COLO668 (cell line): Measurements from ENCODE around the gene ABHD2.

Source experiments
- DNase-seq: peaks from one replicate; lab custom pipeline; 2025; ENCODE audit not compliant: unreplicated experiment; lab: John Stamatoyannopoulos, UW

ABHD2 gene

DNA sequence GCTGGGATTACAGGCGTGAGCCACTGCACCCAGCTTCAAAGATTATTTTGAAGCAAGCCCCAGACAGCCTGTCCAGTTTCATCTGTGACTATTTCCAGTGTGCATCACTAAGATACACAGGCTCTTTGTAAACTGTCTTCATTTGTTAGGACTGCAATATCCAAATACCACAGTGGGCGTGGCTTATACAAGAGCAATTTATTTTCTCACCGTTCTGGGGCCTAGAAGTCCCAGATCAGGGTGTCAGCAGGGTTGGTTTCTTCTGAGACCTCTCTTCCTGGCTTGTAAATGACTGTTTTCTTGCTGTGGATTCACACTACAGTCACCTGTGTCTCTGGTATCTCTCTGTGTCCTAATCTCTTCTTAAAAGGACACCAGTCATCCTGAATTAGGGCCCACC is 73.4 kb downstream of the ABHD2 start:
- no peak for DNase-seq

DNA sequence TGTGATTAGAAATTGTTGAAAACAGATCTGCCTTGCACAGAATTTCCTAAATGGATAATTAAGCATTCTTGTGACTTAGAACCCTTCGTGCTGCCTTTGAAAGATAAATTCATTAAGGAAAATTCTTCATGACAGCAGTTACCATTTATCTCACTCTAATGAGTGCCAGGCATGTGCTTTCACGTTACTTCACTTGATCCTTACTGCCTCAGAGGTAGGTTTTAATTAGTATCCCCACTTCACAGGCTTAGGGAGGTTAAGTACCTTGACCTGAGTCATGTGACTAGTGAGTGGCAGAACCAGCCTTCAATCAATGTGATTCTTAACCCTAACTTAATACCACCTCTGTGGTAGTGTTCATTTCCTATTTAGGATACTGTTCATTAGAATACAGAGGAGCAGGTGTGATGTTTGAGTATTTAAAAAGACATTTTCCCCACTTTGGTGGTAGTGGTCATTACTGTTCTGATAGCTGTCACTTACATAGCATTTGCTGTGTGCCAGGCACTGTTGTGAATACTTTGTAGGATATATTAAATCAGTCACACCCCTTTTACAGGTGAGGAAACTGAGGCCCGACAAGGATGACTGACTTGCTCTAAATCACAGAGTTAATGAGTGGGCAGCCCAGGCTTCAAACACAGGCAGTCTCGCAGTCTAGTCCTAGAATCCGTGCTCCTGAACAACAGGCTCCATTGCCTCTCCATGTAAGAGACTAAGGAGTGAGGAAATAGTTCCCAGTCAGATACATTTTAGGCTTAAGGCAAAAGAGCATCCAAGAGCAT is 75.2 kb downstream of the ABHD2 start:
- DNase-seq, result no peak

GRCh38 chr15:89164712-89165211 is 76.5 kb downstream of the ABHD2 start:
- DNase-seq, result no peak

DNA sequence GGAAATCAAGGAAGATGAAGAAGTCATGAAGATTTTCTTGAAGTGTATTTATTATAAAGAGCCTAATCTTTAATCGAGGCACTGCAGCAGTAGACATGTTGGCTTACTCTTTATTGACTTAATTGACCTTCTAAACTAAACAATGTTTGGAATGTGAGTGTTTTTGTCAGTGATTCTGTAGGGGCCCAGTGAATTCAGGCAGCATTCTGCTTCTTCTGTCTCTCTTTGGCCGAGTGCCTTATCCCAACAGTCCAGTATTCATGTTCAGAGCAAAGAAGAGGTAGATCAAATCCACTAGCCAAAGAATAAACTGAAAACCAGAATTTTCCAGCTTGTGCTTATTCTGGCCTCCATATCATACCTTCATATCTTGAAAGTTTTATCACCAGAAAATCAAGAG is 77.4 kb downstream of the ABHD2 start:
- no peak for DNase-seq

- no peak for DNase-seq
Measured at GRCh38 chr15:89167267-89168176, 79.3 kb downstream of the ABHD2 start.

- DNase-seq, result no peak
Measured at GRCh38 chr15:89168316-89168833, 80.1 kb downstream of the ABHD2 start.

GRCh38 chr15:89170364-89170763 is 82.1 kb downstream of the ABHD2 start:
- DNase-seq, result no peak

DNA sequence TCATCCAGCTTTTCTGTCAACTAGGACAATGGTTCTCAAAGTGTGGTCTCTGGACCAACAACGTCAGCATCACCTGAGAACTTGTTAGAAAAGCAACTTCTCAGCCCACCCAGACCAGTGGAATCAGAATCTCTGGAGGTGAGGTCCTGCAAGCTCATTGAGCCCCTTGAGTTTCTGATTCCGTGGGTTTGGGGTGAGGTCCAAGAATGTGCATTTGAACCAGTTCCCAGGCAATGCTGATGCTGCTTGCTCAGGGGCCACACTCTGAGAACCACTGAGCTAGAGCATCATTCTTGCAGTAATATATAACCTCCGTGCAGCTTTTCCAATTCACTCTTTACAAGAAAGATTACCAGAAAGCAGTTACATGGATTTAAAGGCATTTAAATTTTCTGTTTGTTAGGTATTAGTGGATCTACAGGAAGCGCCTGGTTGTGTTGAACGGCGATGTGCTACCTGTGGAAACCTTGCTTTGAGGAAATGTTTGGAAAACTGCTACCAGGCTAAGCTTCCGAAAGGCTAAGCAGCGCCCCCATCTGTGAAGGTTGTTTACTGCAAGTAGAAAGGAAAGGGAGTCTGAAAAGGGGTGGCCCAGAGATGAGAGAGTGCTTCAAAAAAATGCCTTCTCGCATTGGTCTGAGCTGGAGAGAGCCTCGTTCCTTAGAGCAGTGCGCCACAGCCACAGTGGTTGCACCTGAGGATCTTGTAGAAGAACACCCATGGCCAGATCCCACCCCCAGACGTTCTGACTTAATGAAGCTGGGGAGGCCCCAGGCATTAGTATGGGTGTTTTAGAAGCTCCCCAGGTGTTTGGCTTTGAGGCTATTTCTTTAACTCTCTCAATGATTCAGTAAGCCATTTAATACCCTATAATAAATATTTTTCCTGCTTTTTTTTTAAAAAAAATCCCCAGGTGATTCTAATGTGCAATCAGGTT is 83.1 kb downstream of the ABHD2 start:
- DNase-seq, result peak; percentile 60

DNA sequence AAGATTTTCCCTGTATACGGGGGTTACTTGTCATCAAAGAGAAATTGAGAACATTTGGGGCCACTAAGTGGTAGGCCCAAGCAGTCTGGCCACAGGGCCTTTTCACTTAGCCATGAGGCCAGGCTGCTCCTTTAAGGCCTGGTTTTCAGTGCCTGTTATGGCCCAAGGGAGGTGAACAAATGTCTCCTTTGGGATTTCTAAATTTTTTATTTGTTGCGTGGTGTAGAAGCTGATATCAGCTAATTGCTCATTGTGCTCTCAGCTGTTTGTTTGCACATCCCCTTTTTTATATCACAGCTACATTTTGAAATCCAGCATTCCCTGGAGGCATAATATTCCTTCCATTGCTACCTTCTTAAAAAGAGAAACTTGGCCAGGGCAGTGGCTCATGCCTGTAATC is 84.7 kb downstream of the ABHD2 start:
- DNase-seq, result no peak

DNA sequence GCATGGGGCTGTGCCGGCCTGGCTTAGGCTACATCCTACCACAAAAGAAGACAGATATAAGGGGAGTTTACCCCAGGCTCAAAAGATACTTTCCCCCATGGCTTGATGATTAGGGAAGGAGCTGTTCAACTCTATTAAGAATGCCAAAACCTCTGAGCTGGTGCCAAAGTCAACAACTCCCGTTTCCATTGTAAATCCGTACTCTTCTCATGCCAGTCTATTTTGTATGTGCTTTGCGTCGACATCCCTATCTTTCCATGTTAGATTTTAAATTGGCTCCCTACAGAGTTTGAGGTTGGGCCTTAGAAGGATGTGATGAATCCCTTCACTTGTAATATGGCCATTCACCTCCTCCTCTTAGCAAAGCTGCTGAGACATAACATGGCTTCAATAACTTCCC is 86.2 kb downstream of the ABHD2 start:
- no peak for DNase-seq

DNA sequence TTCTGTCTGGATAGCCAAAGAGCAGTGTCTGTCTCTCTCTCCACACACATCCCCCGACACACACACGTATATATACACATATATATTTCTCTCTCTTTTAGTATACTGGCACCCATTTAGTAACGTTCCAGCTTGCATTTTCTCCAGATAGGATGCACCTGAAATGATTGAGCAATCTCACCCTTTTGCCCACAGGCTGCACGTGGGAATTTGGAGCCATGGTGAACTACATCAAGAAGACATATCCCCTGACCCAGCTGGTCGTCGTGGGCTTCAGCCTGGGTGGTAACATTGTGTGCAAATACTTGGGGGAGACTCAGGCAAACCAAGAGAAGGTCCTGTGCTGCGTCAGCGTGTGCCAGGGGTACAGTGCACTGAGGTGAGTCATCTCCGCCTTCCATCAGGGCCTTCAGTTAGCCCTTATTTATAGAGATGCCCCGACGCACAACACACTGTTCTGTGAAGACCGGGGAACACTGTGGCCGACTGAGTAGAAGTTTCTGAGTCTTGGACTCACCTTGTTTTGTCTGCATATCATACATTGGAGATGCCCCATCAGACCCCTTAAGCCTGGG is 87.4 kb downstream of the ABHD2 start:
- DNase-seq, result no peak

GRCh38 chr15:89177116-89177515 is 88.9 kb downstream of the ABHD2 start:
- no peak for DNase-seq

GRCh38 chr15:89177633-89178306 is 89.5 kb downstream of the ABHD2 start:
- DNase-seq, result peak; percentile 54

DNA sequence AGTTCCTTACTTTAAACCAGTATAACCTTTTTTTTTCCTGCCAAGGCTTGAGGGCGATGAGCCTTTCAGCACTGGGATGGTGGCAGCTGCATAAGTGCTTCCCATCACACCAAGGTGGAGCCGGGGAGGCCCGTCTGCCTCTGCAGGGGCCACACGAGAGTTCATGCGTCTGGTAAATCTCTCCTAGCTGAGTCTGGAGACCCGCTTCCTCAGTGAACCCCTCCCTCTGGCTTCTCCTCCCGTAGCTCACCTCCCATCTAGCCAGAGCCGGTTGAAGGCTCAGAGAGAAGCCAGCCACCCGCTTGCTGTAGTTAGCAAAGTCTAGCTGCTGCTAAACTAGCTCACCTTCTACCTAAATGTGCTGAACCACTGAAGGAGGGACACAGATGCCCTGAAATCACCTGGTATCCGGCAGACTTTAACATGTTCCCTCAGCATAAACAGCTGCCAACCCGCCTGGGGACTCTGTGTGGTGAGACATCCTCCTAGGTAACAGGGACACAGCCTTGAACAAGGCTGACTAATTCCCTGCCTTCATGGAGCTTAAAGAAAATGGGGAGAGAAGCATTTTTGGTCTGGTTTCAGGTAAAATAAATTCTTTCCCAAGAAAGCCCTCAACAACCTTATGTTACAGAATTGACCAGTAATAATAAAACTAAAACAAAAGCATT is 90.2 kb downstream of the ABHD2 start:
- no peak for DNase-seq

DNA sequence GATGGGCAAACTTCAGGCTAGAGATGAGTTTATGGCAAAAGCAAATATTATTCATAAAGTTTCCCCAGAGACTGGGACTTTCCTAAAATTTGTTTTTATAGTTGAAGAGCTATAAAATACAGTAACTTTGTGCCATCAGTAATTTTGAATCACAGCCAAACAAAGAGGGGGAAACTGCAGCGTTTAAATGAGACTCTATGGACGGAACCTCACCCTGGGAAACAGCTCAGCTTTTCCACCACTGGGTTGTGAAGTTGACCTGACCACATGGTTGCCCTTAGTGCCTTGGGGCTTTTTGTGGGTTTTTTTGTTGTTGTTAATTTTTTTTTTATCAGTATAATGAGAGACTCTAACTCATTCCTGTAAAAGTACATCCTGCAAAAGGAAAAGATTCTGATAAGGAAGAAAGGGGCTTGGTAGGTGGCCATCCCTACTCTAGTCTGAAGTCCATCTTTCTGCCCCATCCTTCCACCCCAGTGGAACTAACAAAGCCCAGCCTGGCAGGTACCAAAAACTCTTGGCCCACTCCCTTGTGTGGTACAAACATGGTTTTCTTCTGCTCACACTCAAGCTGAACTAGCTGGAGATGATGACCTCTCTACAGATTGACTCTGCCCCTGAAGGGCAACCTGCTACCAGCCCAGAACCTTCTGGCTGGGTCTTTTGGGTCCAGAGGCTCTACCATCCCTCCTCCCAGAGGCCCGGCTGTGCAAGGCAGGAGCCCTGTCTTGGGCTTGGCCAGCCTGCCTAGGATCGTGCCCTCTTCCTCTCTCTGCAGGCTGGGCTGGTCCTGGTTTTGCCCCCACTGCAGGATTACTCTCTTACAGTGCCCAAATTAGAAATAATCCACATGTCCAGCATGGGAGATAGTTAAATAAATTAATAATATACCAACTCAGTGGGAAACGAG is 92.0 kb downstream of the ABHD2 start:
- DNase-seq, result no peak

DNA sequence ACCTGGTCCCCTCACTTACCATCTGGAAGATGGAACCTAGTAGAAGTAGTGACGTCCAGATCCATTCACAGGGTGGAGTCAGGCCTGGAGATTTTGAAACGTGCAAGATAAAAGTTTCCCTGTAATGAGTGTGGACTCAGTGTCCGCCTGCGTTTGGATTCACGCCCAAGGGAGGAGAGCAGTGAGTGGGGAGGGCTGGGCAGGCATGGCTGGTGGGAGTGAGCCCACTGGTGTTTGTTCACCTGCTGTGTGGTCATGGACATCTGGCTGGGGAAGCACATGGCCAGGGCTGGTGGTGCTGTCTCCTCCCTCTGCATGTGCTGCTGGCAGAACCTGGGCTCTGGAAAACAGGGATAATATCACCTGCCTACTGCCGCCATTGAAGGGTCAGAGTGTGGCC is 96.1 kb downstream of the ABHD2 start:
- peak; percentile 87 for DNase-seq

GRCh38 chr15:89184886-89185526 is 96.8 kb downstream of the ABHD2 start:
- DNase-seq, result no peak

- no peak for DNase-seq
Measured at GRCh38 chr15:89186803-89187202, 98.5 kb downstream of the ABHD2 start.
